ENCODE results near the gene LENG8.
"Not testable (repeated sequence)": the region's sequence is repeated elsewhere in the genome, so short reads cannot be mapped to it uniquely, and the experiment has no call there.

DNA sequence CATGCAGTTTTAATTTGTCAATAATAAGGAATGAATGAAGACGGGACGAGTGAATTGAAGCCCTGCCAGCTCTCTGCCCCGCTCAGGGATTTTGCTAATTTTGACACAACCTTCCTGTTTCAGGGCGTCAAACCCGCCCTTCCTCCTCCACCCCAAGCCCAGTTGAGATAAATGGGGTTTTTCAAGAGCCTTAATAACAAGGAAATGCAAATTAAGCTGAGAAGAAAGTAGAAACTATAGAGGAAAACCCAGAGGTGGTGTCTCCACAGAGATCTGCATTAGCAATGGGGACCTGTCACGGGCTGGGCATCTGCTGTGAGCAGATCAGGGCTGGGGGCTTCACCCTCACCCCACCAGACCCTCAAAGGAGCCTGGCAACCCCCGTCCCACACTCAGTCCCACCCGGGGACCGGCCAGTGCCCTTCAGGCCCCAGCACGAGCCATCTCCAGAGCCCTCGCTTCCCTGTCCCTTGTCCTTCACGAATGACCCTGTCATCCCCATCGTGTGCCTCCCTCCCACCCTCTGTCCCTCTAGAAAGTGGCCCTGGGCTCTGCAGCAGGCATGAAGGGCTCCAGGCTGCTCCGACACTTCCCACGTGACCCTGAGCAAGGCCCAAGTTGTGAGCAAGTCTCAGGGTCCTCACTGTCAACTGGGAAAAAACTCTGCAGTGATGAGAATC is 58.2 kb downstream of the LENG8 start:
- TF ChIP-seq, protein P1, sequence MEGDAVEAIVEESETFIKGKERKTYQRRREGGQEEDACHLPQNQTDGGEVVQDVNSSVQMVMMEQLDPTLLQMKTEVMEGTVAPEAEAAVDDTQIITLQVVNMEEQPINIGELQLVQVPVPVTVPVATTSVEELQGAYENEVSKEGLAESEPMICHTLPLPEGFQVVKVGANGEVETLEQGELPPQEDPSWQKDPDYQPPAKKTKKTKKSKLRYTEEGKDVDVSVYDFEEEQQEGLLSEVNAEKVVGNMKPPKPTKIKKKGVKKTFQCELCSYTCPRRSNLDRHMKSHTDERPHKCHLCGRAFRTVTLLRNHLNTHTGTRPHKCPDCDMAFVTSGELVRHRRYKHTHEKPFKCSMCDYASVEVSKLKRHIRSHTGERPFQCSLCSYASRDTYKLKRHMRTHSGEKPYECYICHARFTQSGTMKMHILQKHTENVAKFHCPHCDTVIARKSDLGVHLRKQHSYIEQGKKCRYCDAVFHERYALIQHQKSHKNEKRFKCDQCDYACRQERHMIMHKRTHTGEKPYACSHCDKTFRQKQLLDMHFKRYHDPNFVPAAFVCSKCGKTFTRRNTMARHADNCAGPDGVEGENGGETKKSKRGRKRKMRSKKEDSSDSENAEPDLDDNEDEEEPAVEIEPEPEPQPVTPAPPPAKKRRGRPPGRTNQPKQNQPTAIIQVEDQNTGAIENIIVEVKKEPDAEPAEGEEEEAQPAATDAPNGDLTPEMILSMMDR (IDR thresholded peaks at IDR 0.05) = not testable (repeated sequence)
- not testable (repeated sequence) for TF ChIP-seq EZH2phosphoT487, EZH2 (IDR thresholded peaks at IDR 0.05)
